CD4-positive, alpha-beta T cell treated with Interleukin-1 beta for 1 hour (primary cell): ENCODE data around the gene DAB2IP.

ENCODE experiments used
- DNase-seq, 2 donors: peaks; one replicate each; pipeline ENCODE4 v3.0.0-alpha.2; 2020 to 2022

Gene DAB2IP

DNA sequence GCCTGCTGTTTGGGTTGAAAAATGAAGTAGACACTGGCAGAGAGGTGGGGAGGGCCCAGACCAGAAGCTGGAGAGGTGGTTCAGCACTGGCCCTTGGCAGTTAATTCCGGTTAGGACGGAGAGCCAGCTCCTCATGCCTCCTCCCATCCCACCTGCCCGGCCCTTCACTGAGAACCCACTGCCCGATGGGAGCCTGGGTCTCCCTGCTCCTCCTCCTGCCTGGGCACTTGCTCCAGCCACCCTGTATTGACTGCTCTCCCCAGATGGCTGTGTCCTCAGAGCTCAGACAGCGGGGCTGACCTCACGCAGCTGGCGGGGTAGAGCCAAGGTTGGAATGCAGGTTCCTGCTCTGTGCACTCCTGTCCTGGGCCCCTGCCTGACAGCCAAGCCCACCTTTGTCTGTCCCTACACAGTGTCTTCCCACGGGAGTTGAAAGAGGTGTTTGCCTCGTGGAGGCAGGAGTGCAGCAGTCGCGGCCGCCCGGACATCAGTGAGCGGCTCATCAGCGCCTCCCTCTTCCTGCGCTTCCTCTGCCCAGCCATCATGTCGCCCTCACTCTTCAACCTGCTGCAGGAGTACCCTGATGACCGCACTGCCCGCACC, 114.7 kb downstream of the DAB2IP start:
- DNase-seq = no peak

DNA sequence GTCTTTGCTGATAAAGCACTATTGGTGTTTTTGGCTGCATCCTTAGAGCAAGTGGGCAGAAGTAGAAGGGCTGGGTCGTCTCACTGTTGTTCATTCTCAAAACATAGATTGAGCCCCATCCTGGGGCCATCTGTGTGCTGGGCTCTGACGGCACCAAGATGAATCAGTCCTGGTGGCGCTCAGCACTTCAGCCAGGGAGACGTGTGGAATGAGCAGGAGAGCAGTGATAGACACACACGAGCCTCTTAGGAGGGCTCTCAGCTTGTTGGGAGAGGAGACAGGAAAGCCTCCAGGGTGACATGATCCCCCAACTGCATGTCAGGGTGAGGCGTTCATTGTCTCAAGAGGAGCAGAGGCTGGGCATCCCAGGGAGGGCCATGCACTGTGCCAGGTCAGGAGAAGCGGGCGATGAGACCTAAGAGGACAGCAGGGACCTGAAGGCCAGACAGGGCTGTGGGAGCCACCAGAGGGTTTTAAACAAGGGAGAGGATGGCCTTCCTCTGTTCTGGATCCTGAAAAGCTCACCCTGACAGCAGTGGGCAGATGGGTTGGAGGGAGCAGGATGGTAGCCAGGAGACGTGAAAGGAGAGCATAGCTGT, 115.8 kb downstream of the DAB2IP start:
- no peak for DNase-seq

DNA sequence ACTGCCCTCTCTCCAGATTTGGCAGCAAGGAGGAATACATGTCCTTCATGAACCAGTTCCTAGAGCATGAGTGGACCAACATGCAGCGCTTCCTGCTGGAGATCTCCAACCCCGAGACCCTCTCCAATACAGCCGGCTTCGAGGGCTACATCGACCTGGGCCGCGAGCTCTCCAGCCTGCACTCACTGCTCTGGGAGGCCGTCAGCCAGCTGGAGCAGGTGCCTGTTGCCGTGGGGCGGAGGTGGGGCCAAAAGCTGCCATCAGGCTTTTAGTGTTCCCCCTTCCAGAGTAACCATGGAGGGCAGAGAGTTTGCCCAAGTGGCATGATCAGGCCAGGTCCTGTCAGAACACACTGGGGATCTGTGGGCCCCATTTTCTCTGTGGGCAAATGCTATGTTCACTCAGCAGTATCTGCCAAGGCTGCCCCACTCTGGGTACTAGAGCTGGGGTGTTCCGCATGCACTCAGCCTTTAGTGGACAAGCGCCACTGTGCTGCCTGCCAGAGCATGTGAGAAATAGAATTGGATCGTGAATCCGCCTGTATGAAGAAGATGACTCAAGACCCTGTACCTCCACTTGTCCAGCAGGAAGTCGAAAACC, 117.1 kb downstream of the DAB2IP start:
- DNase-seq = no peak

DNA sequence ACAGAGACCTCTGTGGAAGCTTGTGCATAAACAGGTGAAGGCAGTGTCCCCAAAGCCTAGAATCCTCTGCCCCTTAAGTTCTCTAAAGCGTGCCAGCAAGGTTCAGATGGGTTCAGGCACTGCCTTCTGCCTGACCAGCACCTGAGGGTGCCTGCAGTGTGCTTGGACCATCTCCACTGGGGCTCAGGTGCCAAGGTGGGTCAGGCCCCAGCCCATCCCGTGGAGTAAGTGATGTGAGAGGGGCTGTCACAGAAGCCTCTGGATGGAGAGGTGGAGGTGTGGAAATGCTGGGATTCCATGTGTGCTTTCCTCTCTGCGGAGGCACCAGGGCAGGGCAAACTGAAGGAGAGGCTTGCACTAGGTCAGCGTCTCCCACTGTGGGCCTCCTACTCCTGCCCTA, 118.5 kb downstream of the DAB2IP start:
- no peak for DNase-seq

DNA sequence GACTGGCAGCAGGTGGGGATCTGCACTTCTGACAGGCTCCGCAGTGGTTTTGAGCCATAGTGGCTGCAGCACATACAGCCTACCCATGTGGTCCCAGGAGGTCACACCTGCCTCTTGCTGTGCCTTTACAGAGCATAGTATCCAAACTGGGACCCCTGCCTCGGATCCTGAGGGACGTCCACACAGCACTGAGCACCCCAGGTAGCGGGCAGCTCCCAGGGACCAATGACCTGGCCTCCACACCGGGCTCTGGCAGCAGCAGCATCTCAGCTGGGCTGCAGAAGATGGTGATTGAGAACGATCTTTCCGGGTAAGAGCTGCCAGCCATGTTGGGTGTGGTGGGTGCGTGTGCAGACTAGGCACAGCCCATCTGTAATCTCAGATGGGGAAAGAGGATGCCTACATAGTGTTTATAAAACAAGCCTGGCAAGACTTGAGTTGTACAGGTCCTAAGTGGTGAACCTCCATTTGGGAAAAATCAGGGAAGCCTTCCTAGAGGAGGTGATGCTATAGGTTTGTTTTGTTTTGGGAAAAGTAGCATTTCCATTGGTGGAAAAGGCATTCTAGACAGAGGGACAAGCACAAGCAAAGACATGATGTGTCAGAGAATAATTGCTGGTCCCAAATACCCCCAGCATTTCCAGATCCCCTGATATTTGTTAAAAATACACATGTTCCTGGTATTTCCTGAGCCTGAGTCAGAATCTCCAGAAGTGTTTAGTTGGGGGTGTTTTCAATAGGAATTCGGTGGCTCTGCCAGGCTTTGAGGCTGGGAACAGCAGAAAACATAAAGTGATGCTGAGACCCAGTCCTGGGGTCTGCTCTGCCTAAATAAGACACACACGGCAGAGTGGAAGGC, 119.2 kb downstream of the DAB2IP start:
- no peak for DNase-seq

DNA sequence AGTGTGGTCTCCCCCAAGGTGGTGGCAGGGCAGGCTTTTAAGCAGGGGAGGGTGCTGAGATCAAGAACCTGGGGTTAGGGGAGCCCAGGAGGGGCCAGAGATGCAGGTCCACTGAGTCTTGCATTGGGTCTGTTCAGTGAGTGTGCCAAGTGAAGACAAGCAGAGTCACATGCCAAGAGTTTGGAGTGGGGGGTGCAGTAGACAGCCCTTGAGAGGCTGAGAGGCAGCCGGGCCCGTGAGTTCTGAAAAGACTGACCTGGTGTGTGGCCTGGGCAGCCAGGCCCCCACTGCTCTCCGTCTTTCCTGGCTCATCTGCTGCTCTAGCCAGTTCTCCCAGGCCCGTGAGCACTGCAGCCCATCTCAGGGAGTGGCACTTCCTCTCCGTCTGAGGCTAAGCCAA, 120.0 kb downstream of the DAB2IP start:
- no peak for DNase-seq

DNA sequence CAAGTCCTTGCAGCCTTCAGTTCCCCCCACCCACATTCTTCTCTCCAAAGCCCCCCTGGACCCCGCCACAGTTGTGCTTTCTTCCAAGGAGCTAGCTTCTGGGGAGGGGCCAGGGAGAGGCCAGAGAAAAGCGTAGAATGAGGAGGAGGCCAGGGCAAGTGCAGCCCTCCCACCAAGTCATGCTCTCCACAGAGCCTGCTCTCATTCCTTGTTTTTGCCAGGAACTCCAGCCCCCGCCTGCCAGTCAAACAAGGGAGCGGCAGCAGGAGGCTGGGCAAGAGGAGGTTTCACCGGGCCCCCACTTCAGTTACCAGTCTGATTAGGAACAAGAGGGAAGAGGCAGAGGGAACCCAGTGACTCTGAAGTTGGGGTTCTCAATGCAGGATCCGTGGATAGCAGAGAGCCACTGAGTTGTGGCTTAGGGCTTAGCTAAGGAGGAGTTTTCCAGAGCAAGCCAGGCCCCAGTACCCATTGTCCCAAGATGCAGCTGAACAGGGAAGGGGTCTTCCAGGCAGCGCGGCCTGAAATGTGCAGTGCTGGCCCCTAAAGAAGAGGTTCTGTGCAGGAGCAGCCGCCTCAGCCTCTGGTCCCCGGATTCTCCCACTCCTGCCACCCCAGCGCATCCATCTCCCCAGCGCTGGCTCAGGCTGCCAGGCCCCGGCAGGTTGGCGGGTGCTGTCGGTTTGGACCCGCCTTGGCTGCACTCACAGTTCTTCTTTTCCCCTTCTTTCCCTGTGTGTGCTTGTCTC, 120.6 kb downstream of the DAB2IP start:
- no peak for DNase-seq

DNA sequence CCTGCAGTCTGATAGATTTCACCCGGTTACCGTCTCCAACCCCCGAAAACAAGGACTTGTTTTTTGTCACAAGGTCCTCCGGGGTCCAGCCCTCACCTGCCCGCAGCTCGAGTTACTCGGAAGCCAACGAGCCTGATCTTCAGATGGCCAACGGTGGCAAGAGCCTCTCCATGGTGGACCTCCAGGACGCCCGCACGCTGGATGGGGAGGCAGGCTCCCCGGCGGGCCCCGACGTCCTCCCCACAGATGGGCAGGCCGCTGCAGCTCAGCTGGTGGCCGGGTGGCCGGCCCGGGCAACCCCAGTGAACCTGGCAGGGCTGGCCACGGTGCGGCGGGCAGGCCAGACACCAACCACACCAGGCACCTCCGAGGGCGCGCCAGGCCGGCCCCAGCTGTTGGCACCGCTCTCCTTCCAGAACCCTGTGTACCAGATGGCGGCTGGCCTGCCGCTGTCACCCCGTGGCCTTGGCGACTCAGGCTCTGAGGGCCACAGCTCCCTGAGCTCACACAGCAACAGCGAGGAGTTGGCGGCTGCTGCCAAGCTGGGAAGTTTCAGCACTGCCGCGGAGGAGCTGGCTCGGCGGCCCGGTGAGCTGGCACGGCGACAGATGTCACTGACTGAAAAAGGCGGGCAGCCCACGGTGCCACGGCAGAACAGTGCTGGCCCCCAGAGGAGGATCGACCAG, 121.3 kb downstream of the DAB2IP start:
- DNase-seq = no peak

DNA sequence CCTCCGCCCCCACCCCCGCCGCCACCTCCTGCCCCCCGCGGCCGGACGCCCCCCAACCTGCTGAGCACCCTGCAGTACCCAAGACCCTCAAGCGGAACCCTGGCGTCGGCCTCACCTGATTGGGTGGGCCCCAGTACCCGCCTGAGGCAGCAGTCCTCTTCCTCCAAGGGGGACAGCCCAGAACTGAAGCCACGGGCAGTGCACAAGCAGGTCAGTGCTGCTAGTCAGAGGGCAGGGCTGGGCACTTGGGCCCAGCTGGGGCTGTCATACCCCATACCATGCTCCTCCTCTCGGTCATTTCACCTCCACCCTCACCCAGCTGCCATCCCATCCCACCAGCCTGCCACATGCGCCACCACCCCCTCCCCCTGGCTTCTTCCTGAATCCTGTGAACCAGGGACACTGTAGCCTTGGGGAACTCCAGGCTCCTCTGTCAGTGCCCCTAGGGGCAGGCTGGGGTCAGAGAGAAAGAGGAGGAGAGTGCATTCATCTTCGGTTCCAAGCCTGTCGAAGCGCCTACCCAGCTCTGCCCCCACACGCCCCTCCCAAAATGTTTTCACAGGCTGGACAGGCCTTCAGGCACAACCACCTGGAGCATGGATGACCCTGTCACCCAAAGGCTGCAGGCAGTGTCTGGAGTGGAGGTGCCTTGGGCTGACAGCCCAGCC, 122.0 kb downstream of the DAB2IP start:
- DNase-seq = no peak

DNA sequence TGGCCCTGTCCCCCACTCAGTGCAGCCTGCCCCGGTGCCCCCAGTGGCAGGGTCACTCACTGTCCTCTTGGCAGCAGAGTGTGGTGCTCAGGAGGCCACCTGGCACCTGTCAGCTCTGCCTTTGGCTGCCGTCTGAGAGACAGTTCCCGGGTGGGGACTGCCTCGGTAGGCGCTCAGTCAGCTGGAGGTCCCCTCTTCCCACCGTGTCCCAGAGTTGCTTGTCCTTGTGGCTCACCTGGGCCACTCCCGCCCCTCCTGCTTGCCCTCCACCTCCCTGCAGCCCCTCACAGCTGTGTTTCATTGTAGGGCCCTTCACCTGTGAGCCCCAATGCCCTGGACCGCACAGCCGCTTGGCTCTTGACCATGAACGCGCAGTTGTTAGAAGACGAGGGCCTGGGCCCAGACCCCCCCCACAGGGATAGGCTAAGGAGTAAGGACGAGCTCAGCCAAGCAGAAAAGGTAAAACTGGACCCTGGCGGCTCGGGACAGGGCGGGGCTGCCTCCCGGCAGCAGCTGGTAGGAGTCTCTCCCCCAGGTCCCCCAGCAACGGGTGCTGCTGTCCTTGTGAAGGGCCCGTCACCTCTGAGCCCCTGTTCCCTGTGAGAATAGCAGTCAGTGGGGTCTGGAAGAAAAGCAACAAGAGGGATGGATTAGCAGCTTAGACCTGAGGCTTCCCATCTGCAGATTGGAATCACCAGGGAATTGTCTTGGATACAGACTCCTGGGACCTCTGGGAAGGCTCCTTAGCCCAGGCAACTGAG, 122.7 kb downstream of the DAB2IP start:
- DNase-seq = no peak

DNA sequence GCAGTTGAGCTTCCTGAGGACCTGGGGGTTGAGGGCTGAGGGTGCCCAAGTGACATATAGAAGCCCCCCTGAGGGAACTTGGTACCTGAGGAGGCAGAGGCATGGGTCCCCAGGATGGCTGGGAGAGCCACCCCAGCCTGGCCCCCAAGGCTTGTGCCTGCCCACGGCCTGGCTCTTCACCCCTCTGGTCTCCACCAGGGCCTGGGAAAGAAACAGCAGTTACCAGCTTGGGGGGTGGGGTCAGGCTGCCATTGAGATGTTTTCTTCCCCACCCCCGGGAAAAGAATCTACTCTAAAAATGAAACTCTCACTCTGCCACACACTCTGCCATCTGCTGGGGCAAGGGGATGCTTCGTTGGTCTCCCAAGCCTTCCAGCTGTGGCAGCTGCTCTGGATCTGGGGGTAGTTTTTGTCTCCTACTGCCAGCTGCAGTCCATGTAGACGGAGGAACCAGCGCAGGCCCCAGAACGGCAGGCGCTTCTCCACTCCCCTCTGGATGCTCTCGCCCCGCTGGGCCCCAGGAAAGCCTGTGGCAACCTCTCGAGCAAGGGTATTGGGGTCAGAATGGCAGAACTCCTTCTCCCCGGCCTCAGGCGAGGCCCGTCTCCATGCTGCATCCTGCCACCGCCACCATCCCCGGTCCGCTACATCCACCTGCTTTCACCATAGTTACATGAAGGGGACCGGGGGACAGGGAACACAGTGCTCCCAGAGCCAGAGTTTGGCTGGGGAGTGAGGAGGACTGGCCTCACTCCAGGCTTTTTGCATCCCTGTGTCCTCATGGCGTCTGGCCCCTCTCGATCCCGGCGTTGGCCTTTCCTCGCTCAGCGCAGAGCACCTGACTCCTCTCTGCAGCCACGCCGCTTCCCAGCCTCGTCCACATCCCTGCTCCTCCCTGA, 123.5 kb downstream of the DAB2IP start:
- DNase-seq = no peak

DNA sequence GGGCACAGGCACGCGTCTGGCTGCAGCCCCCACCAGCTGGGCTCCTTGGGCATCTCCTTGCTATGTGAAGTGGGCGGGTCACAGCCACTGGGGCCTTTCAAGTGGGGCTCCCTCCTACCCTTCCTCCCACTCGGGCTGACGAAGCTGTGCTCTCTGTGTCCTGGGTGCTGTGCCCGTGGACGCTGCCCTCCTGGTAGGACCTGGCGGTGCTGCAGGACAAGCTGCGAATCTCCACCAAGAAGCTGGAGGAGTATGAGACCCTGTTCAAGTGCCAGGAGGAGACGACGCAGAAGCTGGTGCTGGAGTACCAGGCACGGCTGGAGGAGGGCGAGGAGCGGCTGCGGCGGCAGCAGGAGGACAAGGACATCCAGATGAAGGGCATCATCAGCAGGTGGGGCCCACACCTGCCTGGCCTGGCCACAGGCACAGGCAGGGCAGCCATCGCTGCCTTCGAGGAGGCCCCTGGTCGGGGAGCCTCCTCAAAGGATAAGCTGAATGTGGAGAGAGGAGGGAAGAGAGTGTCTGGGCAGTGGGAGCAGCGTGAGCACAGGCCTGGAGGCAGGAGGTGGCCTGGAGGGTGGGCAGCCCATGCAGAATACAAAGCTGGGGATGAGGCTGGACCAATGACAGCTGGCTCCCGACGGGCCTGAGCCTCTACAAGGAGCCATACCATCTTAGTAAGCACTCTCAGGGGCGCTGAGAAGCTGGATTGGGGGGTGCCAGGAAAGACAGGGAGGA, 124.7 kb downstream of the DAB2IP start:
- DNase-seq = no peak

DNA sequence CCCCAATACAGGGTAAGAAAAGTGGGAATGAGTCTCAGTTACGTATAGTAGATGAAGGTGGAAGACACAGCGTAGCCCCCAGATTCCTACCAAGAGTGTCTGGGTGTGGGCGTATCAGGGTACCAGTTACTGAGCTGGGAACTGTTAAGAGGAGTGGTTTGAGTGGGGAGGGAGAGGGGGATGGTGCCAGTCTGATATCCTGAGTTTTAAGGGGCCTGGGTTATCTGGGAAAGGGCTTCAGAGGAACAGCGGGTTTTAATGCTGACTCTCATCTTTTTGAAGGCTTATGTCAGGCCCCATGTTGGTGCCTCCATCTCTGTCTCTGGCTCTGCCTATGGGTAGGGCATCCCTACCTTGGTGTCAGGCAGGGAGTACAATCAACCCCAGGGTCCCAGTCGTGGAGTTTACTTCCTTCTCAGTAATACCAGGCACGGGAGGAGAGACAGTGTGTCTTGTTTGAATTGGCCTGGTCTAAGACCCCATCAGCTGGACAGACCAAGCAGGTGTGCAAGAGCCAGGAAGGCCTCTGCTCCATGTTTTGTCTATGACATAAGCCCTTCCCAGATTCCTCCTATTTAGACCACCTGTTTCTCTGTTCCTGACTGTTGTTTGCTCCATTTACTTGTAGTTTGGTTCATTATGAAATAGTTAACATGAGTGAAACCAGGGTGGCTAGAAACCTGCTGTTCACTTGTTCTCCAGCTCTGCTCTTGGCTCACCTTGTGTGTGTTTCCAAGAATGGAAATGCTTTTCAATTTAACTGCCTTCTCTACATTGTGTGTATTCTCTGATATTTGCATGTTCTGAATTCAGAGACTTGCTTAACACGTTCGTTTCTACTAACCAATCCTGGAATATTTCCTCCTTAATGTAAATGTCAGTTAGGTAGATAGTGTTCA, 125.6 kb downstream of the DAB2IP start:
- no peak for DNase-seq

DNA sequence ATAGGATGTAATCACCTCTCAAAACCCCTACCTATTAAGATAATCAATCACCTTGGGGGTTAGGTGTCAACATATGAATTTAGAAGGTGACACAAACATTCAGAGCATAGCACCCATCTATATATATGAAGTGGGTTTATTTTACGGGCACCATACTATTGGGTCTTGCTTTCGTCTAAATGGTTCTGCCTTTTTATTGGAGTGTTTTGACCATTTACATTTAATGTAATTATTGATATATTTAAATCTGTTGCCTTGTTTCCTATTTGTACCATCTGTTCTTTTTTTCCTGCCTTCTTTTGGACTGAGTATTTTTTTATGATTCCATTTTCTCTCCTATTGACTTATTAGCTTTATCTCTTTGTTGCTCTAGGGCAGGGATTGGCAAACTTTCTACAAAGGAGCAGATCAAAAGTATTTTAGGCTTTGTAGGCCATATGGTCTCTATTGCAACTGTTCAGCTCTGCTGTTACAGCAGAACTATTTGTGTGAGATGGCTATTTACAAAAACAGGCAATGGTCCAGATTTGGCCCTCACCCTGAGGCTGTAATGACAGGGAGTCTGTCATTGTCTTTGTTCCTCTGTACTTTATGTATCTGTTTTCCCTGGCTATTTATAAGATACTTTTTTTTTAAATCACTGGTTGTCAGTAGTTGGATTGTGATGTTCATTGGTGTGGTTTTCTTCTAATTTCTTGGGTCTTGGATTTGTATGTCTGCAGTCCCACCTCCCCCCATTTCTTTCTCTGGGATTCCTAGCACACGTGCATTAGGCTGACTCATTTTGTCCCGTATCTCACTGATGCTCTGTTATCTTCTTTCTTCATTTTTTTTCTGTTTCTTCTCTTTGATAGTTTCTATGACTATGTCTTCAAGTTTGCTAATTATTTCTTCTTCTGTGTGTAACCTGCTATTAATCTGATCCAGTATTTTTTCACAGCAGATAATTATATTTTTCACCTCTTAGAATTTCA, 127.1 kb downstream of the DAB2IP start:
- no peak for DNase-seq

DNA sequence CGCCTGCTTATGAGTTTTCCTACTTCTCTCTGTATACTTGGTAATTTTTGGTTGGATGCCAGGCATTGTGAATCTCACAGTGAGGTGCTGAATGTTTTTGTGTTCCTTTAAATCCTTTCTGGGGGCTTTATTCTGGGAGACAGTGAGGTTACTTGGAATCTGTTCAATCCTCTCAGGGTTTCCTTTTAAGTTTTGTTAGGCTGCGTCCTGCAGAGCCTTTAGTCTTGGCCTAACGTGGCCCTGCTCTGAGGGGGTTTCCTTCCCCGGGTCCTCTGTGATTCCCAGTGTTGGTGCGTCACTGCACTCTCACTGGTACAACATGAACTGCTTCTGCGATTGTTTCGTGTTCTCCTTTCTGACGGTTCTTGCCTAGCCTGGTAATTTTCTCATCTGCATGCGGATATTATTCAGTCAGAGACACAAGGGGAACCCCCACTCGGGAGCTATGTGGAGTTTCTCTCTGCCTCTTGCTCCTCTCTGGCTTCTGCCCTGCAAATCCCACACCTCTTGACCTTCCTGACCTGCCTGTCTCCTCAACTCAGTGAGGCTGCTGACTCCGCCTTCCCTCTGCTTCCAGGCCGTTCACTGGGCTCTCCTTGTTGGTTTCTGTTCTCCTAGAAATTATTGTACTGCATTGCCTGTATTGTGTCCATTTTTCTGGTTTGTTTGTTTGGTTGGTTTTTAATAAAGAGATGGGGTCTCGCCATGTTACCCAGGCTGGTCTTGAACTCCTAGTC, 128.1 kb downstream of the DAB2IP start:
- DNase-seq = no peak
